Chondrocyte (in vitro differentiated cells): ENCODE data around the gene CRYL1. TPM values are rescaled to one million over a fixed set of nuclear protein-coding genes. Genes with fewer than 3 reads are reported as not detected.
"Not testable (repeated sequence)": the region's sequence is repeated elsewhere in the genome, so short reads cannot be mapped to it uniquely, and the experiment has no call there.

ENCODE experiments used
- DNase-seq: peaks from one replicate; pipeline ENCODE4 v3.0.0; 2021; ENCODE audit warnings: mixed read lengths, low spot score
- H3K27ac Mint-ChIP-seq: one replicate; pipeline ENCODE4 v1.8.0; 2021; ENCODE audit warnings: mild to moderate bottlenecking, moderate library complexity, mixed read lengths; ENCODE audit not compliant: unreplicated experiment
- H3K27me3 Mint-ChIP-seq: 2 replicates; pipeline ENCODE4 v1.8.0; 2021; ENCODE audit warnings: low read depth, mixed read lengths
- H3K36me3 Mint-ChIP-seq: 2 replicates; pipeline ENCODE4 v1.8.0; 2021; ENCODE audit warnings: low read depth, mixed read lengths
- H3K4me1 Mint-ChIP-seq: 2 replicates; pipeline ENCODE4 v1.8.0; 2021; ENCODE audit warnings: low read depth, mild to moderate bottlenecking, mixed read lengths
- H3K4me3 Mint-ChIP-seq: one replicate; pipeline ENCODE4 v1.8.0; 2021; ENCODE audit warnings: mild to moderate bottlenecking, moderate library complexity, mixed read lengths; ENCODE audit not compliant: unreplicated experiment
- H3K9me3 Mint-ChIP-seq: 2 replicates; pipeline ENCODE4 v1.8.0; 2021; ENCODE audit warnings: low read depth, mixed read lengths
- CTCF ChIP-seq: fragments of 200-600 bp; sonication (generic); IDR thresholded peaks from 2 replicates; pipeline ENCODE4 v1.5.0; 2021; ENCODE audit warnings: antibody characterized with exemption, mild to moderate bottlenecking, moderate library complexity
- total RNA-seq: library from RNA; stranded (reverse); gene quantifications from 3 replicates; pipeline ENCODE4 v1.2.1, GENCODE V29; 2021

CRYL1 gene
- total RNA-seq, 1 donor from 2014 or later, result 17.0 TPM

DNA sequence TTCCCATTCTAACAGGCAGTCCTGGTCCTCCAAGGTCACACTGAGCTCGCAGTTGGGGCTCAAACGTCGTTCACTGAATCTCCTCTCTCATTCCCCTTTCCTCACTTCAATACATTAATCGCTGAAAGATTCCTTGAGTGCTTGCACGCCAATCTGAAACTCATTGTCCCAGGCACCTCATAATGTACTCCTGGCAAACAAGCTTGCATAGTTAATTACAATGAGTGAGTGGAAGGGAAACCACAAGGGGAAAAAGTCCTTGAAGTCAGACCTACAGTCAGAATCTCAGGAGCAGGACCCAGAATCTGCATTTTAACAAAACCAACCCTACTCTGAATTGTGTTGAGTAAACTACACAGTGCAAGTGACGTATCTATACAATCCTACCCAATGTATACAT, 86.9 kb downstream of the CRYL1 start:
- no peak for TF ChIP-seq CTCF
- DNase-seq, result no peak
- H3K36me3 Mint-ChIP-seq, result peaks cover 13% of the 10 kb centered on the region
- H3K27ac Mint-ChIP-seq, result no peak overlapping the region
- peaks cover 4% of the 10 kb centered on the region for H3K9me3 Mint-ChIP-seq
- no peak overlapping the region for H3K4me3 Mint-ChIP-seq
- no peaks in the 10 kb centered on the region for H3K4me1 Mint-ChIP-seq
- H3K27me3 Mint-ChIP-seq, result peaks cover 12% of the 10 kb centered on the region

GRCh38 chr13:20436505-20436904, 89.2 kb downstream of the CRYL1 start:
- H3K27ac Mint-ChIP-seq, result no peak overlapping the region
- peaks cover 4% of the 10 kb centered on the region for H3K9me3 Mint-ChIP-seq
- H3K36me3 Mint-ChIP-seq, result peaks cover 9% of the 10 kb centered on the region

GRCh38 chr13:20435616-20436368, 89.9 kb downstream of the CRYL1 start:
- H3K27ac Mint-ChIP-seq, result no peak overlapping the region

More at GRCh38 chr13:20436505-20436904, 89.2 kb downstream of the CRYL1 start:
- Mint-ChIP-seq H3K4me3 (no peak overlapping the region), H3K4me1 (no peaks in the 10 kb centered on the region), H3K27me3 (peaks cover 3% of the 10 kb centered on the region)
- no peak for TF ChIP-seq CTCF
- DNase-seq, result no peak

GRCh38 chr13:20434210-20434609, 91.4 kb downstream of the CRYL1 start:
- H3K27ac Mint-ChIP-seq, H3K4me1 Mint-ChIP-seq, H3K4me3 Mint-ChIP-seq, DNase-seq, H3K27me3 Mint-ChIP-seq, H3K9me3 Mint-ChIP-seq: not testable (repeated sequence)
- H3K36me3 Mint-ChIP-seq, result peaks cover 10% of the 10 kb centered on the region

More at GRCh38 chr13:20435616-20436368, 89.9 kb downstream of the CRYL1 start:
- TF ChIP-seq CTCF, result no peak
- Mint-ChIP-seq H3K27me3 (peaks cover 3% of the 10 kb centered on the region), H3K36me3 (peaks cover 7% of the 10 kb centered on the region), H3K4me1 (no peaks in the 10 kb centered on the region), H3K4me3 (no peak overlapping the region), H3K9me3 (peaks cover 4% of the 10 kb centered on the region)
- no peak for DNase-seq

DNA sequence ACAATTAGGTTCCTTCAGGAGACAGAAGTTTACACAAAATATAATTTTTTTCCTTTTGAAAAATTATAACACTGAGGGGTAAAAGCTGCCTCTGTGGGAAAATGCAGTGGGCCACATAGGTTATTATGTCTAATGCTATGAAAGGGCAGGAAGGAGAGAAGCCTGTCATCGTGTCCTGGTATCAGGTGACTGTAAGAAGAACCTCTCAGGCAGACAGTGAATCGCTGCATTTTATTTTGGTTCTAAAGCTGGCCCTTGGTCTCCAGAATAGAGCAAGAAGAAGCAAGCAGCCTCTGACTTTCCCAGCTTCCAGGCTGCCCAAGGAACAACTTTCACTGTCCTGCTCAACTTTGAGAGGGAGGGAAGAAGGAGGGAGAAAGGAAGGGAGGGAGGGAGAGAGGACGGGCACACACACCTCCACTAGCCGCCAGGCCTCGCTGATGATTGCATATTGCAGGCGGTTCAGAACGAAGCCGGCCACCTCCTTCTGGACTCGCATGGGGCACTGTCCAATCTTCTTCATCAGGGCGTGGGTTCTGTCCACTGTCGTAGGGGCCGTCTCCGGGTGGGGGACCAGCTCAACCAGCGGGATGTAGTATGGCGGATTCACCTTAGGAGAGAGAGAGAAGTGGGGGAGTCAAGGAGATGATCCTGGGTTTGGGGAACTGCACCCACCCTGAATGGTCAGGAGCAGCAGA, 93.8 kb downstream of the CRYL1 start:
- peaks cover 3% of the 10 kb centered on the region for H3K27me3 Mint-ChIP-seq
- H3K9me3 Mint-ChIP-seq, result peaks cover 4% of the 10 kb centered on the region
- H3K27ac Mint-ChIP-seq, result no peak overlapping the region
- TF ChIP-seq CTCF, result no peak
- no peaks in the 10 kb centered on the region for H3K4me1 Mint-ChIP-seq
- H3K4me3 Mint-ChIP-seq, result no peak overlapping the region
- DNase-seq, result no peak
- peaks cover 15% of the 10 kb centered on the region for H3K36me3 Mint-ChIP-seq
